ENCODE measurements around the gene PLCB4.

The PLCB4 gene

GRCh38 chr20:9392892-9393857, 324.3 kb downstream of the PLCB4 start:
- TF ChIP-seq CTCF (IDR thresholded peaks at IDR 0.05; ENCODE audit: insufficient read depth, low read depth, low read length, missing control alignments): peak; percentile 60

GRCh38 chr20:9395971-9396370, 327.1 kb downstream of the PLCB4 start:
- H3K4me3 ChIP-seq (ENCODE audit: low read depth, low read length): no peak overlapping the region
- no peak for TF ChIP-seq CTCF (IDR thresholded peaks at IDR 0.05; ENCODE audit: insufficient read depth, low read depth, low read length, missing control alignments)
- DNase-seq (ENCODE audit: low read depth): no peak

More at GRCh38 chr20:9392892-9393857, 324.3 kb downstream of the PLCB4 start:
- peak; percentile 57 for DNase-seq (ENCODE audit: low read depth)
- no peak overlapping the region for H3K4me3 ChIP-seq (ENCODE audit: low read depth, low read length)

- H3K4me3 ChIP-seq (ENCODE audit: low read depth, low read length): no peak overlapping the region
- DNase-seq (ENCODE audit: low read depth): peak; percentile 76
- no peak for TF ChIP-seq CTCF (IDR thresholded peaks at IDR 0.05; ENCODE audit: insufficient read depth, low read depth, low read length, missing control alignments)
Observed at GRCh38 chr20:9397928-9398327, 329.0 kb downstream of the PLCB4 start.

GRCh38 chr20:9398882-9399281, 330.0 kb downstream of the PLCB4 start:
- TF ChIP-seq CTCF (IDR thresholded peaks at IDR 0.05; ENCODE audit: insufficient read depth, low read depth, low read length, missing control alignments): no peak
- no peak overlapping the region for H3K4me3 ChIP-seq (ENCODE audit: low read depth, low read length)
- no peak for DNase-seq (ENCODE audit: low read depth)

- DNase-seq (ENCODE audit: low read depth): no peak
- TF ChIP-seq CTCF (IDR thresholded peaks at IDR 0.05; ENCODE audit: insufficient read depth, low read depth, low read length, missing control alignments): no peak
- H3K4me3 ChIP-seq (ENCODE audit: low read depth, low read length): no peak overlapping the region
Observed at GRCh38 chr20:9399322-9399721, 330.4 kb downstream of the PLCB4 start.

- no peak for TF ChIP-seq CTCF (IDR thresholded peaks at IDR 0.05; ENCODE audit: insufficient read depth, low read depth, low read length, missing control alignments)
- no peak for DNase-seq (ENCODE audit: low read depth)
- H3K4me3 ChIP-seq (ENCODE audit: low read depth, low read length): no peak overlapping the region
Observed at GRCh38 chr20:9400171-9401025, 331.5 kb downstream of the PLCB4 start.

Data from GM12865 (cell line).